H1 (cell line): Measurements from ENCODE around the gene LRRC46. TPM values are rescaled to one million over a fixed set of nuclear protein-coding genes. Genes with fewer than 3 reads are reported as not detected.

Experiments
- CTCF ChIA-PET: fragments of 300-600 bp; sonication (Branson Sonifier 250); formaldehyde crosslinking; loops from one replicate; lab custom pipeline; 2021; ENCODE audit not compliant: partially characterized antibody; lab: Charles Lee
- POLR2A ChIA-PET: fragments of 300-600 bp; sonication (Branson Sonifier 250); formaldehyde crosslinking; loops from one replicate; lab custom pipeline; 2021; ENCODE audit warnings: inconsistent platforms; ENCODE audit not compliant: partially characterized antibody; lab: Charles Lee
- DNase-seq, 2 experiments: peaks; one replicate each; pipeline versions ENCODE4 v3.0.0 to v3.0.0-alpha.2; 2010 to 2022; ENCODE audit warnings: low spot score in 2 of 2, low read depth in 1 of 2, mixed read lengths in 1 of 2
- FAIRE-seq: peaks from 2 replicates; lab custom pipeline; 2011; peaks lifted over from hg19 to GRCh38; lab: Jason Lieb, UNC
- H2AFZ ChIP-seq: 2 replicates; pipeline ENCODE4 v1.8.1; 2012; ENCODE audit warnings: low read length, inconsistent platforms
- H2AK5ac ChIP-seq: 2 replicates; pipeline ENCODE4 v1.6.1; 2013; ENCODE audit warnings: low read depth, low read length
- H2BK120ac ChIP-seq: replicated peaks from 2 replicates; pipeline ENCODE3; 2013; ENCODE audit warnings: low read depth, low read length, inconsistent platforms
- H2BK12ac ChIP-seq: 2 replicates; pipeline ENCODE4 v1.6.1; 2013; ENCODE audit warnings: low read depth, low read length
- H2BK15ac ChIP-seq: 2 replicates; pipeline ENCODE4 v1.6.1; 2013; ENCODE audit warnings: low read length
- H2BK20ac ChIP-seq: 2 replicates; pipeline ENCODE4 v1.6.1; 2013; ENCODE audit warnings: low read length
- H2BK5ac ChIP-seq: 2 replicates; pipeline ENCODE4 v1.6.1; 2013; ENCODE audit warnings: low read depth, low read length
- H3K14ac ChIP-seq: 2 replicates; pipeline ENCODE4 v1.6.1; 2013; ENCODE audit warnings: inconsistent platforms; ENCODE audit not compliant: insufficient read length
- H3K18ac ChIP-seq: 2 replicates; pipeline ENCODE4 v1.6.1; 2013; ENCODE audit warnings: low read length; ENCODE audit errors: extremely low read depth
- H3K23ac ChIP-seq: 2 replicates; pipeline ENCODE4 v1.6.1; 2013; ENCODE audit warnings: inconsistent platforms; ENCODE audit not compliant: insufficient read length
- H3K23me2 ChIP-seq: 2 replicates; pipeline ENCODE4 v1.6.1; 2013; ENCODE audit warnings: low read depth, low read length
- H3K27ac ChIP-seq: 2 replicates; pipeline ENCODE4 v1.6.1; 2011; ENCODE audit warnings: low read depth, low read length, inconsistent platforms
- H3K27me3 ChIP-seq, 4 experiments: replicated peaks in 1 of 4; 1 replicate in 1 of 4; 2 replicates in 3 of 4; pipeline versions ENCODE4 v1.6.1 to v1.8.1; 2011 to 2013; ENCODE audit warnings: low read length in 3 of 4, mild to moderate bottlenecking in 3 of 4, inconsistent platforms in 2 of 4, mixed read lengths in 2 of 4, moderate library complexity in 1 of 4; ENCODE audit not compliant: control insufficient read depth in 3 of 4, insufficient read depth in 3 of 4; ENCODE audit errors: extremely low read depth in 1 of 4
- H3K36me3 ChIP-seq, 4 experiments: 2 replicates each; pipeline versions ENCODE4 v1.6.1 to v1.8.1; 2011 to 2013; ENCODE audit warnings: mild to moderate bottlenecking in 4 of 4, low read length in 3 of 4, moderate library complexity in 2 of 4, control low read depth in 1 of 4, inconsistent platforms in 1 of 4; ENCODE audit not compliant: insufficient read depth in 4 of 4, control insufficient read depth in 2 of 4
- H3K4ac ChIP-seq: replicated peaks from 2 replicates; pipeline ENCODE3; 2013; ENCODE audit warnings: low read length, low read depth, mixed read lengths, inconsistent platforms; ENCODE audit not compliant: insufficient read length
- H3K4me1 ChIP-seq, 4 experiments: replicated peaks in 1 of 4; 1 replicate in 1 of 4; 2 replicates in 3 of 4; pipeline versions ENCODE4 v1.6.1 to v1.8.1; 2011 to 2013; ENCODE audit warnings: low read length in 3 of 4, inconsistent platforms in 2 of 4, mixed read lengths in 1 of 4; ENCODE audit not compliant: insufficient read depth in 4 of 4, control insufficient read depth in 3 of 4
- H3K4me2 ChIP-seq, 2 experiments: 2 replicates each; pipeline versions ENCODE4 v1.6.1 to v1.8.1; 2011 to 2013; ENCODE audit warnings: low read depth in 2 of 2, low read length in 2 of 2, control low read depth in 1 of 2, inconsistent platforms in 1 of 2, mild to moderate bottlenecking in 1 of 2; ENCODE audit not compliant: insufficient read depth in 1 of 2
- H3K4me3 ChIP-seq, 4 experiments: fragments of 200-600, 300-600 bp in 1 of 4; sonication (generic), shearing (Covaris generic), sonication (Bioruptor Twin) in 1 of 4; 2 replicates each; pipeline versions ENCODE4 v1.5.1 to v1.8.1; 2011 to 2016; ENCODE audit warnings: low read length in 4 of 4, low read depth in 3 of 4, control low read depth in 2 of 4, inconsistent platforms in 2 of 4, mild to moderate bottlenecking in 2 of 4, mixed read lengths in 1 of 4, moderate library complexity in 1 of 4; ENCODE audit not compliant: insufficient read depth in 2 of 4; ENCODE audit errors: extremely low read depth in 1 of 4
- H3K56ac ChIP-seq: replicated peaks from 2 replicates; pipeline ENCODE3; 2013; ENCODE audit warnings: low read depth, mild to moderate bottlenecking, mixed read lengths, low read length, inconsistent platforms; ENCODE audit not compliant: insufficient read length
- H3K79me1 ChIP-seq: 2 replicates; pipeline ENCODE4 v1.6.1; 2013; ENCODE audit warnings: low read depth, low read length, control low read depth
- H3K79me2 ChIP-seq, 2 experiments: 2 replicates each; pipeline versions ENCODE4 v1.6.1 to v1.8.1; 2012 to 2013; ENCODE audit warnings: low read length in 2 of 2, mild to moderate bottlenecking in 2 of 2, inconsistent platforms in 1 of 2; ENCODE audit not compliant: insufficient read depth in 2 of 2, control insufficient read depth in 1 of 2
- H3K9ac ChIP-seq, 4 experiments: replicated peaks in 1 of 4; 1 replicate in 1 of 4; 2 replicates in 3 of 4; pipeline versions ENCODE4 v1.6.1 to v1.8.1; 2011 to 2013; ENCODE audit warnings: low read depth in 3 of 4, low read length in 3 of 4, control low read depth in 2 of 4, mild to moderate bottlenecking in 2 of 4, moderate library complexity in 2 of 4, inconsistent platforms in 1 of 4; ENCODE audit errors: extremely low read depth in 1 of 4
- H3K9me3 ChIP-seq, 2 experiments: 2 replicates each; pipeline versions ENCODE4 v1.6.1 to v1.8.1; 2012 to 2013; ENCODE audit warnings: mild to moderate bottlenecking in 2 of 2, moderate library complexity in 2 of 2, control low read depth in 1 of 2, inconsistent platforms in 1 of 2, low read depth in 1 of 2, low read length in 1 of 2, mixed read lengths in 1 of 2; ENCODE audit not compliant: insufficient read depth in 2 of 2
- H4K20me1 ChIP-seq, 2 experiments: replicated peaks in 1 of 2; 2 replicates each; pipeline versions ENCODE3 to v1.8.1; 2011 to 2013; ENCODE audit warnings: inconsistent platforms in 2 of 2, low read length in 2 of 2, mild to moderate bottlenecking in 1 of 2; ENCODE audit not compliant: insufficient read depth in 2 of 2, control insufficient read depth in 1 of 2
- H4K5ac ChIP-seq: 2 replicates; pipeline ENCODE4 v1.6.1; 2013; ENCODE audit warnings: low read length, low read depth, mixed read lengths, inconsistent platforms; ENCODE audit not compliant: insufficient read length
- H4K8ac ChIP-seq: 2 replicates; pipeline ENCODE4 v1.8.0; 2013; ENCODE audit warnings: mild to moderate bottlenecking, moderate library complexity, low read length, inconsistent platforms; ENCODE audit not compliant: insufficient read depth; ENCODE audit errors: extremely low read depth
- H4K91ac ChIP-seq: replicated peaks from 2 replicates; pipeline ENCODE3; 2013; ENCODE audit warnings: low read length, mixed read lengths, inconsistent platforms; ENCODE audit not compliant: insufficient read length
- CBX5 ChIP-seq: fragments of 300-800, 300-1000 bp; sonication (generic); IDR thresholded peaks from 2 replicates; pipeline ENCODE4 v1.7.1; 2016; ENCODE audit warnings: antibody characterized with exemption, low read length, low read depth
- RAD21 ChIP-seq, 2 experiments: IDR thresholded peaks in 1 of 2; conservative IDR thresholded peaks in 1 of 2; 2 replicates each; pipeline ENCODE4 v1.6.1; 2011; ENCODE audit warnings: low read depth in 2 of 2, low read length in 2 of 2, improper control_type of control experiment in 1 of 2, inconsistent platforms in 1 of 2, mild to moderate bottlenecking in 1 of 2, moderate library complexity in 1 of 2
- TAF1 ChIP-seq: IDR thresholded peaks from 2 replicates; pipeline ENCODE4 v1.6.1; 2011; ENCODE audit warnings: mild to moderate bottlenecking, low read depth, low read length
- YY1 ChIP-seq: IDR thresholded peaks from 2 replicates; pipeline ENCODE4 v1.6.1; 2011; ENCODE audit warnings: low read depth, mild to moderate bottlenecking, low read length
- WGBS, 2 experiments: shearing (Covaris generic) in 1 of 2; methylation state at CpG; one replicate each; pipeline versions ENCODE4 v1.1.6 to v1.1.7; 2013 to 2015; ENCODE audit warnings: low lambda C conversion rate in 2 of 2, mixed read lengths in 2 of 2, inconsistent platforms in 1 of 2, low coverage in 1 of 2, missing lambda C conversion rate in 1 of 2; ENCODE audit not compliant: insufficient replicate concordance in 2 of 2, insufficient coverage in 1 of 2, insufficient read length in 1 of 2; ENCODE audit errors: extremely low coverage in 1 of 2, missing lambda C conversion rate in 1 of 2; 5-methylcytosine and 5-hydroxymethylcytosine counted together
- polyA plus RNA-seq, 7 experiments: library from polyadenylated mRNA; depleted of rRNA in 3 of 7; stranded (reverse) in 5 of 7; unstranded in 2 of 7; fragments of >200 nt in 5 of 7; fragments of 200-250 nt in 2 of 7; gene quantifications; 1 replicate in 5 of 7; 2 replicates in 1 of 7; 4 replicates in 1 of 7; pipeline versions ENCODE4 v1.2.1 to v1.2.3, GENCODE V29; 2011 to 2013; ENCODE audit warnings: missing spikeins in 2 of 7, mixed read lengths in 2 of 7
- total RNA-seq: library from RNA; stranded (reverse); fragmentation: NEBNext Ultra II Directional; extraction: Animal tissue kit (Norgen Biotek cat#: 25700); gene quantifications from 2 replicates; pipeline ENCODE4 v1.2.1, GENCODE V29; 2021
- TF ChIP-seq, protein P1 (sequence below): IDR thresholded peaks from 2 replicates; pipeline ENCODE4 v1.6.1; 2011; ENCODE audit warnings: low read length, improper control_type of control experiment

The LRRC46 gene
- total and polyA plus RNA-seq, 2 of the 8 experiments (the other 6 are each of a cell fraction or from before 2014, with no cell fraction given) = 0.18 TPM; not detected in 1

DNA sequence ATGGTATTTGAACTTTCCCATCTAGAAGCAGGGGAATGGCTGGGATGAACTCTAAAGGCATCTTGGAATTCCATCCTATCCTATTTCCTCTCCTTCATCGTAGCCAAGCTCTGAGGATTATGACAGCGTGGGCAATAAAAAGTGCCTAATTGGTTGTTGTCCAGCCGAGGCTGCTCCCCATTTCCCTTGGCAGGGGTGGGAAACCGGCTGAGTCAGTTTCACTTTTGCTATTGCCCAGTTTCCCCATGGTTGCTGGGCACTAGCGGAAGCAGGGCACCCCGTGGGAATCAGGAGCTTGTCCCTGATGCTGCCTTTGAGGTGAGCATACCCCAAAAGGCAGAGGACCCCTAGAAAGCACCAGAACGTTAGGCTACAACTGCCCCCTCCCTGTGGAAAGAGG is 50.8 kb downstream of the LRRC46 start:
- H4K91ac ChIP-seq = no peak overlapping the region
- H2BK15ac ChIP-seq = 0 out of 2 replicates have a peak overlapping the region, but pooled peaks have one; percentile 49
- no peak overlapping the region for H3K27ac ChIP-seq
- no peaks in the 10 kb centered on the region for H3K23me2 ChIP-seq
- ChIA-PET CTCF (interaction anchor here (1.1 to 18.8 kb wide), 8 partner anchors 9 to 88 kb away, joined by 3 to 1206 read pairs (median 5); partner anchors contain the start of genes CDK5RAP3, SCRN2 and SP6), POLR2A (interaction anchor here (0.7 to 2.2 kb wide), 6 partner anchors 8 to 208 kb away, joined by 3 to 7 read pairs (median 4); partner anchors contain the start of gene SP2)
- no peak overlapping the region for H2BK120ac ChIP-seq
- H2BK12ac ChIP-seq = no peak overlapping the region
- no peak overlapping the region for H2BK20ac ChIP-seq
- TF ChIP-seq CBX5 (no peak), RAD21 (IDR thresholded peaks at IDR 0.05 in 1 of 2, conservative IDR thresholded peaks at IDR 0.05 in 1 of 2; ENCODE audit: low read depth in 2 of 2, low read length in 2 of 2) (no peak), TAF1 (no peak), YY1 (no peak)
- TF ChIP-seq, protein P1, sequence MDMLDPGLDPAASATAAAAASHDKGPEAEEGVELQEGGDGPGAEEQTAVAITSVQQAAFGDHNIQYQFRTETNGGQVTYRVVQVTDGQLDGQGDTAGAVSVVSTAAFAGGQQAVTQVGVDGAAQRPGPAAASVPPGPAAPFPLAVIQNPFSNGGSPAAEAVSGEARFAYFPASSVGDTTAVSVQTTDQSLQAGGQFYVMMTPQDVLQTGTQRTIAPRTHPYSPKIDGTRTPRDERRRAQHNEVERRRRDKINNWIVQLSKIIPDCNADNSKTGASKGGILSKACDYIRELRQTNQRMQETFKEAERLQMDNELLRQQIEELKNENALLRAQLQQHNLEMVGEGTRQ = no peak
- no peak overlapping the region for H3K4ac ChIP-seq
- H3K18ac ChIP-seq = no peak overlapping the region
- H3K14ac ChIP-seq = no peak overlapping the region
- no peaks in the 10 kb centered on the region; a peak in 1 of 7 replicates for H3K27me3 ChIP-seq
- H4K8ac ChIP-seq = no peak overlapping the region
- H3K9me3 ChIP-seq = no peaks in the 10 kb centered on the region
- DNase-seq (no peak), FAIRE-seq (no peak)
- WGBS, 2 experiments = 85% methylated on average over 7 of the region's 7 CpGs; no CpG with 5 or more reads in 1 of the 2 experiments
- H2AK5ac ChIP-seq = no peak overlapping the region
- no peaks in the 10 kb centered on the region for H3K79me1 ChIP-seq
- peaks cover 0 to 20% (median 12%) of the 10 kb centered on the region in 4 experiments; a peak in 6 of 7 replicates for H3K4me1 ChIP-seq
- H3K4me3 ChIP-seq = no peak overlapping the region
- H3K36me3 ChIP-seq = no peaks in the 10 kb centered on the region
- no peak overlapping the region for H3K56ac ChIP-seq
- no peak overlapping the region for H3K4me2 ChIP-seq
- no peak overlapping the region for H2BK5ac ChIP-seq
- H3K23ac ChIP-seq = no peak overlapping the region
- H3K79me2 ChIP-seq = no peaks in the 10 kb centered on the region
- H4K20me1 ChIP-seq = no peaks in the 10 kb centered on the region
- H4K5ac ChIP-seq = no peak overlapping the region
- no peak overlapping the region for H3K9ac ChIP-seq
- no peak overlapping the region for H2AFZ ChIP-seq
